Mesendoderm (in vitro differentiated cells): ENCODE measurements around the gene BNIP5.
A peak's percentile ranks its signal among the peaks of the same experiment; 100 is the strongest.

Experiments
- DNase-seq: peaks from one replicate; pipeline ENCODE4 v3.0.0; 2013
- H2AK5ac ChIP-seq: 2 replicates; pipeline ENCODE4 v1.6.1; 2013; ENCODE audit warnings: low read length, inconsistent platforms
- H2BK120ac ChIP-seq: 2 replicates; pipeline ENCODE4 v1.6.1; 2013; ENCODE audit warnings: low read depth, mild to moderate bottlenecking, low read length, moderate library complexity, mixed read lengths
- H2BK15ac ChIP-seq: replicated peaks from 2 replicates; pipeline ENCODE4 v1.6.1; 2013; ENCODE audit warnings: low read depth, mild to moderate bottlenecking, moderate library complexity
- H2BK5ac ChIP-seq: 2 replicates; pipeline ENCODE4 v1.6.1; 2013; ENCODE audit warnings: low read length, inconsistent platforms
- H3K18ac ChIP-seq: 2 replicates; pipeline ENCODE4 v1.6.1; 2013; ENCODE audit warnings: mild to moderate bottlenecking, low read length, mixed read lengths
- H3K23ac ChIP-seq: one replicate; pipeline ENCODE4 v1.6.1; 2013; ENCODE audit warnings: low read length
- H3K27ac ChIP-seq: 2 replicates; pipeline ENCODE4 v1.5.1; 2013; ENCODE audit warnings: low read depth, mild to moderate bottlenecking, inconsistent platforms, low read length, moderate library complexity
- H3K27me3 ChIP-seq: 2 replicates; pipeline ENCODE4 v1.6.1; 2013; ENCODE audit warnings: low read length, control low read depth, mild to moderate bottlenecking, inconsistent platforms; ENCODE audit not compliant: insufficient read depth, poor library complexity
- H3K36me3 ChIP-seq: 2 replicates; pipeline ENCODE4 v1.6.1; 2013; ENCODE audit warnings: low read length, inconsistent platforms; ENCODE audit not compliant: control insufficient read depth, insufficient read depth
- H3K4ac ChIP-seq: one replicate; pipeline ENCODE4 v1.6.1; 2013; ENCODE audit warnings: low read depth, mild to moderate bottlenecking, low read length, moderate library complexity
- H3K4me1 ChIP-seq: 2 replicates; pipeline ENCODE4 v1.6.1; 2013; ENCODE audit warnings: low read depth, low read length, inconsistent platforms; ENCODE audit not compliant: control insufficient read depth
- H3K4me2 ChIP-seq: 2 replicates; pipeline ENCODE4 v1.6.1; 2013; ENCODE audit warnings: low read length
- H3K4me3 ChIP-seq: 2 replicates; pipeline ENCODE4 v1.5.1; 2013; ENCODE audit warnings: mild to moderate bottlenecking, low read length
- H3K56ac ChIP-seq: one replicate; pipeline ENCODE4 v1.6.1; 2013; ENCODE audit warnings: low read length
- H3K79me1 ChIP-seq: 2 replicates; pipeline ENCODE4 v1.6.1; 2013; ENCODE audit warnings: low read length, inconsistent platforms
- H3K79me2 ChIP-seq: 2 replicates; pipeline ENCODE4 v1.6.1; 2013; ENCODE audit warnings: mild to moderate bottlenecking, low read length; ENCODE audit not compliant: control insufficient read depth, insufficient read depth
- H3K9ac ChIP-seq: 2 replicates; pipeline ENCODE4 v1.6.1; 2013; ENCODE audit warnings: low read length, inconsistent platforms
- H4K5ac ChIP-seq: one replicate; pipeline ENCODE4 v1.6.1; 2013; ENCODE audit warnings: low read length
- H4K8ac ChIP-seq: one replicate; pipeline ENCODE4 v1.6.1; 2013; ENCODE audit warnings: low read depth, mild to moderate bottlenecking, control low read depth, low read length, moderate library complexity
- WGBS: extraction: QIAGEN DNeasy Blood & Tissue Kit; methylation state at CpG from one replicate; pipeline ENCODE4 v1.1.7; 2013; ENCODE audit warnings: low lambda C conversion rate, missing lambda C conversion rate; ENCODE audit not compliant: insufficient coverage; ENCODE audit errors: extremely low coverage; 5-methylcytosine and 5-hydroxymethylcytosine counted together

The BNIP5 gene

GRCh38 chr6:36292170-36292569, 44.5 kb downstream of the BNIP5 start:
- Histone ChIP-seq H3K4me1 (peaks cover 8% of the 10 kb centered on the region), H3K23ac (no peak overlapping the region), H3K79me1 (no peaks in the 10 kb centered on the region), H2BK5ac (no peak overlapping the region), H3K4me3 (no peak overlapping the region), H3K9ac (no peak overlapping the region), H3K18ac (no peak overlapping the region), H3K36me3 (no peaks in the 10 kb centered on the region), H2BK120ac (no peak overlapping the region), H4K5ac (no peak overlapping the region), H3K27me3 (no peaks in the 10 kb centered on the region), H3K4me2 (no peak overlapping the region), H2BK15ac (no peak overlapping the region), H4K8ac (no peak overlapping the region), H2AK5ac (no peak overlapping the region), H3K56ac (no peak overlapping the region), H3K4ac (no peak overlapping the region), H3K79me2 (no peaks in the 10 kb centered on the region), H3K27ac (no peak overlapping the region)
- WGBS: no CpG with 5 or more reads among the region's 6 CpGs
- DNase-seq: no peak

- Histone ChIP-seq H3K79me1 (no peaks in the 10 kb centered on the region), H2AK5ac (no peak overlapping the region), H2BK5ac (no peak overlapping the region), H3K56ac (no peak overlapping the region), H3K27me3 (no peaks in the 10 kb centered on the region), H3K9ac (no peak overlapping the region), H3K27ac (no peak overlapping the region), H3K4ac (peak overlapping the region; percentile 72), H4K8ac (no peak overlapping the region), H2BK15ac (no peak overlapping the region), H3K79me2 (no peaks in the 10 kb centered on the region), H2BK120ac (no peak overlapping the region), H3K4me1 (peaks cover 12% of the 10 kb centered on the region), H3K4me2 (no peak overlapping the region), H3K36me3 (no peaks in the 10 kb centered on the region), H3K23ac (no peak overlapping the region), H3K18ac (no peak overlapping the region), H4K5ac (no peak overlapping the region), H3K4me3 (no peak overlapping the region)
- no peak for DNase-seq
- no CpG with 5 or more reads among the region's 23 CpGs for WGBS
These were observed 45.7 kb downstream of the BNIP5 start for GRCh38 chr6:36290668-36291620.

GRCh38 chr6:36289281-36289878, 47.3 kb downstream of the BNIP5 start:
- H3K4ac ChIP-seq: no peak overlapping the region
- H4K5ac ChIP-seq: no peak overlapping the region
- no peak overlapping the region for H3K18ac ChIP-seq
- H3K9ac ChIP-seq: no peak overlapping the region
- H3K27ac ChIP-seq: no peak overlapping the region
- H2AK5ac ChIP-seq: no peak overlapping the region
- H3K79me1 ChIP-seq: no peaks in the 10 kb centered on the region
- WGBS: no CpG with 5 or more reads among the region's 7 CpGs
- no peak overlapping the region for H3K4me3 ChIP-seq
- H3K27me3 ChIP-seq: no peaks in the 10 kb centered on the region
- peak; percentile 93 for DNase-seq
- no peak overlapping the region for H3K23ac ChIP-seq
- H4K8ac ChIP-seq: no peak overlapping the region
- H3K4me2 ChIP-seq: no peak overlapping the region
- H3K56ac ChIP-seq: no peak overlapping the region
- H3K36me3 ChIP-seq: no peaks in the 10 kb centered on the region
- no peaks in the 10 kb centered on the region for H3K79me2 ChIP-seq
- H3K4me1 ChIP-seq: peaks cover 12% of the 10 kb centered on the region
- no peak overlapping the region for H2BK15ac ChIP-seq
- H2BK5ac ChIP-seq: no peak overlapping the region
- no peak overlapping the region for H2BK120ac ChIP-seq

DNA sequence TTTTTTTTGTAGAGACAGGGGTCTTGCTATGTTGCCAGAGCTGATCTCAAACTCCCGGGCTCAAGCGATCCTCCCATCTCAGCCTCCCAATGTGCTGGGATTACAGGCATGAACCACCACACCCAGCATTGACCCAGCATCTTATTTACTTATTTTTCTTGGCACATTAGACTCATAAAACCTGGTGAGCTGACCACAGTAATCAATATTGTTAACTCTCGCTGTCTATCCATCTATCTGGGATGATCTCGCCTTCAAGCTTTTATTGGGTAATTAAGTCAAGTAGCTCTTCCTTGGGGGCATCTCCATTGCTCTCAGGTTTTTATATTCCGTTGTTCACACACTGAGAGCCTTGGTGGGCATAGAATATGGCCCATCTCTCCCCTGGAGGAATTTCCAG, 49.8 kb downstream of the BNIP5 start:
- peak overlapping the region; percentile 77 for H3K27ac ChIP-seq
- no peaks in the 10 kb centered on the region for H3K27me3 ChIP-seq
- H3K4me3 ChIP-seq: no peak overlapping the region
- WGBS: no CpG with 5 or more reads among the region's 5 CpGs
- H2BK5ac ChIP-seq: peak overlapping the region; percentile 90
- H3K4ac ChIP-seq: peak overlapping the region; percentile 94
- H3K79me2 ChIP-seq: no peaks in the 10 kb centered on the region
- H3K18ac ChIP-seq: peak overlapping the region; percentile 90
- no peak overlapping the region for H3K23ac ChIP-seq
- H3K4me1 ChIP-seq: peaks cover 12% of the 10 kb centered on the region
- H3K36me3 ChIP-seq: no peaks in the 10 kb centered on the region
- no peak for DNase-seq
- H2AK5ac ChIP-seq: no peak overlapping the region
- H4K8ac ChIP-seq: no peak overlapping the region
- peak overlapping the region; percentile 19 for H2BK15ac ChIP-seq
- H3K79me1 ChIP-seq: no peaks in the 10 kb centered on the region
- H3K9ac ChIP-seq: no peak overlapping the region
- peak overlapping the region; percentile 98 for H2BK120ac ChIP-seq
- H4K5ac ChIP-seq: no peak overlapping the region
- H3K4me2 ChIP-seq: no peak overlapping the region
- H3K56ac ChIP-seq: peak overlapping the region; percentile 27

GRCh38 chr6:36285797-36286196, 50.9 kb downstream of the BNIP5 start:
- DNase-seq: no peak
- Histone ChIP-seq H3K36me3 (no peaks in the 10 kb centered on the region), H3K56ac (no peak overlapping the region), H2BK5ac (no peak overlapping the region), H3K4me1 (peaks cover 8% of the 10 kb centered on the region), H2BK120ac (no peak overlapping the region), H3K27ac (no peak overlapping the region), H3K4me2 (no peak overlapping the region), H3K27me3 (no peaks in the 10 kb centered on the region), H3K9ac (no peak overlapping the region), H3K18ac (no peak overlapping the region), H3K4me3 (no peak overlapping the region), H2AK5ac (no peak overlapping the region), H3K79me2 (no peaks in the 10 kb centered on the region), H3K79me1 (no peaks in the 10 kb centered on the region), H4K8ac (no peak overlapping the region), H2BK15ac (no peak overlapping the region), H4K5ac (no peak overlapping the region), H3K23ac (no peak overlapping the region), H3K4ac (no peak overlapping the region)
- no CpG with 5 or more reads among the region's 1 CpG for WGBS
